MG63 (cell line): Measurements from ENCODE around the gene C6orf89. TPM values are rescaled to one million over a fixed set of nuclear protein-coding genes. Genes with fewer than 3 reads are reported as not detected.
"Not testable (repeated sequence)": the region's sequence is repeated elsewhere in the genome, so short reads cannot be mapped to it uniquely, and the experiment has no call there.

ENCODE experiments used
- DNase-seq: peaks from one replicate; pipeline ENCODE4 v3.0.0-alpha.2; 2020
- H3K27me3 ChIP-seq: fragments of 250-450 bp; sonication (Bioruptor Pico); 2 replicates; pipeline ENCODE4 v1.5.1; 2020; ENCODE audit warnings: mild to moderate bottlenecking, moderate library complexity
- H3K36me3 ChIP-seq: fragments of 250-450 bp; sonication (Bioruptor Pico); 2 replicates; pipeline ENCODE4 v1.5.1; 2020; ENCODE audit warnings: mild to moderate bottlenecking, moderate library complexity
- H3K4me3 ChIP-seq: fragments of 250-450 bp; sonication (Bioruptor Pico); 2 replicates; pipeline ENCODE4 v1.5.1; 2020; ENCODE audit warnings: mild to moderate bottlenecking, moderate library complexity
- H3K9me3 ChIP-seq: fragments of 250-450 bp; sonication (Bioruptor Pico); 2 replicates; pipeline ENCODE4 v1.5.1; 2020; ENCODE audit warnings: mild to moderate bottlenecking, moderate library complexity
- total RNA-seq: library from RNA; depleted of rRNA; stranded (reverse); fragments of >200 nt; shearing (Covaris generic); gene quantifications from 2 replicates; pipeline ENCODE4 v1.2.3, GENCODE V29; 2014; ENCODE audit warnings: low replicate concordance

C6orf89 gene
- total RNA-seq, 1 experiment from 2014 or later = 32.0 TPM

DNA sequence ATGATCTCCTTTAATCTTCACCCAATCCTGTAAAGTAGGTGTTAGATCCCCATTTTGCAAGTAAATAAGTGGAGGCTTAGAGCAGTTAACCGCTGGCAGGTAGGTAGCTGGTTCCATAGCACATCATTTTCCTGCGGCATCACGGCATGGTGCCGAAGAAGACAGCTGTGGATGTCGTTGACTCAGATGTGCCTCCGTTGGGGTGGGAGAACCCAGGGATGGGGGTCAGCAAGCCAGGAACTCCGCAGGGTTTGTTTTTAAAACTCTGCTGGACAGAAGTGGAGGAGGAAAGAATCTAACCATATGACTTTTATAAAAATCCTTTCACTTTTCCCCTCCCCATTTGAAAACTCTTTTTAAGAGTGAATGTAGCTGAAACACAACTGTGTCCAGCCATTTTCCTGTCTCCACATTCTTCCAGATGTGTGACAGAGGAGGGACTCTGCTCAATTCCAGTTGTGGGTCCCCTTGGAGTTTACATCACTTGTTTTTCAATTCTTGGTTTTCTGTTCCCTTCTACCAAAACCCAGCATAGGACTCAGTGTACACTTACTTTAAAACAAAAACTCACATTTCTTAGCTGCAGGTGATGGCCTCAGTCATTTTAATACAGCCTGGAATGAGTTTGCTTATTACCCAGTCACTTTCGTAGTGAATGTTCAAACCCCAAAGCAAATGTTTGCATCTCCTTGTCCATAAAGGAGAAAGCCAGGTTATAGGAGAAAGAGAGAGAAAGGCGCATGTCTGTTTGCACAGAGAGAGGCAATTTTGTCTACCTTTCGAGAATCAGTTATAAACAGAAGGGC is 41.2 kb downstream of the C6orf89 start:
- Histone ChIP-seq H3K9me3 (no peaks in the 10 kb centered on the region), H3K27me3 (no peaks in the 10 kb centered on the region), H3K4me3 (no peak overlapping the region), H3K36me3 (peaks cover 15% of the 10 kb centered on the region)
- no peak for DNase-seq

DNA sequence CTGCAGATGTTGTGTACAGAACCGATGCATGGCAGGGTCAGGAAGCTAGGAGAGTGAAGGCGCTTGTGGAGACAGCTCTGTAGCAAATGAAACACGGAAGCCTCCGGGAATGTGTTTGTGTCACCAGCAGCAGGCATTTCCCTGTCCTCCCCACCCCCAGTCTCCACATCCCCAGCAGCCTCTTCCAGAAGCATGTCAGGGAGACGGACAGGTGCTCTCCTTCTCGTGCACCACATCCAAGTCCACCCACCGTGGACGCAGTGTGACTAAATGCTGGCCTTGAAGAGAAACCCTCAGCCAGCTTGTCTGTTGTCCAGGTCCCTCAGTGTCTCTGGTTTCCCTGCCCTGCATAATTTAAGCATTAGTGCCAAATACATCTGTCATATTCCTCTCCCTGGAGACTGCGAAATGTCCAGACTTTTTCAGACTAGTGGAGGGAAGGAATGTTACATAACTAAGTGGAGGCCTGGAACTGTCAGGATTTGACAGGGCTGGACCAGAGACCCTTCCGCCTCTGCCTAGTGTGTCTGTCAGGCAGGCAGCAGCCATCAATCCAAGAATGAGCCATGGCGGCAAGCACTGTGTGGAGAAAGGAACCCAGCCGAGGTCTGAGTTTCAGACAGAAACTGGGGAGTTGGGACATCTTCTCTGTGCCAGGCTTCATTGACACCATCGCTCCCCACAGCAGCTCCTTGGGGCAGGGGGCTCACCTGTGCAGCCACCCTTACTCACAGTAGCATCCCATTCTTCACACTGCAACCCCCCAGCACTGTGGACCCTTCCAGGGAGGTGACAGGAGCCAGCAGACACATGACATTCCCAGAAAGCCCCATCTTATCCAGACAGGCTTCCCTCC is 42.2 kb downstream of the C6orf89 start:
- H3K4me3 ChIP-seq = no peak overlapping the region
- H3K36me3 ChIP-seq = peaks cover 19% of the 10 kb centered on the region
- no peak for DNase-seq
- no peaks in the 10 kb centered on the region for H3K27me3 ChIP-seq
- H3K9me3 ChIP-seq = no peaks in the 10 kb centered on the region

DNA sequence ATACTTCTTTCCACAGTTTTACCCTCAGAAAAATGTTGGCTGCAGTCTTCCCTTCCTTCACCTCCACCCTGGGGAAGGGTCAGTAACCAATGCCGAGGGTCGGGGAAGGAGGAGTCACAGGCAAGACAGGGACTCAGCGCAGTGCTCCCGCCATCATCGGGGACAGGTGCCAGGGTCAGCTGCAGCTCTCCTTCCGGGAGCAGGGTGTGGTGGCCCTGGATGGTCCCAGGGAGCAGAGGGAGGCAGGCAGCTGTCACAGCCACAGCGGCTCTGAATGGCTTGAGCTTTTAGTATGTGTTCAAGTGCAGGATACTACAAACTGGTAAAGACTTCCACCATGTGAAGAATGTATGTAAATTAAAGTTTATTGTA is 42.8 kb downstream of the C6orf89 start:
- no peak overlapping the region for H3K4me3 ChIP-seq

DNA sequence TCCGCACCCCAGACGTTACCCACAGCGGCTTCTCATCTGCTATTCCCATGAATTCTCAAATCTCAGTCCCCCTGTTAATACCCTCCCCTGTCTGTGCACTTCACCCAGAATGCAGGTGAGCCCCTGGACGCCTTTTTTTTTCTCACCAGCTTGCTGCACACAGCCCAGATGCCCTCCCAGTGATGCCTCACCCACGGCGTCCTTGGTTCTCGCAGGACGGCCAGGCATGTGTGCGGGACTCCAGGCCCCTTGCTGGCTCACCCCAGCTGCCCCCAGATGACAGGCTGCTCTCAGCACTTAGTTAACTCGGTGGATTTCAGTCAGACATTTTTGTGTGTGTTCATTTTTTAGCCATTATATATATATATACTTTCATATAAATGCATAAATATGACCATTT is 43.4 kb downstream of the C6orf89 start:
- DNase-seq = no peak
- Histone ChIP-seq H3K27me3 (no peaks in the 10 kb centered on the region), H3K4me3 (no peak overlapping the region), H3K36me3 (peaks cover 15% of the 10 kb centered on the region), H3K9me3 (no peaks in the 10 kb centered on the region)

More for the DNA sequence above, 42.8 kb downstream of the C6orf89 start:
- Histone ChIP-seq H3K27me3 (no peaks in the 10 kb centered on the region), H3K9me3 (no peaks in the 10 kb centered on the region), H3K36me3 (peaks cover 15% of the 10 kb centered on the region)
- DNase-seq = no peak

DNA sequence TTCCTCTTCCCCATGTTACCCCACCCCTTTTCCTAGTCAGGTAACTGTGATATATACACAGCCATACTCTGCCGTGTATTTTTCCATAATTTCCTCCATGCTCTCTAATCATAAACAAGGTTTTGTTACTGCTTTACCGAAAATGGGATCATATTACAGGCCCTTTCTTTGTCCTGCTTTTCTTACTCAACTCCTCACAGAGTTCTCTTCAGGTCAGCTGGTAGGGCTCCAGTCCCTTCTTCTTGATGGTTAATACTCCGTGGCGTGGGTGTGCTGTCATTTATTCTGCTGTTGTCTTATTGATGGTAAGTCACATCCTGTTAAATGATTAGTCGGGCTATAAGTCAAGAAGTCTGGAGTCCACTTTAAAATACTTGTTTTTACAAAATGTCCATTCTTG is 43.9 kb downstream of the C6orf89 start:
- Histone ChIP-seq H3K9me3 (no peaks in the 10 kb centered on the region), H3K27me3 (no peaks in the 10 kb centered on the region), H3K36me3 (peaks cover 13% of the 10 kb centered on the region), H3K4me3 (no peak overlapping the region)
- peak; percentile 12 for DNase-seq

DNA sequence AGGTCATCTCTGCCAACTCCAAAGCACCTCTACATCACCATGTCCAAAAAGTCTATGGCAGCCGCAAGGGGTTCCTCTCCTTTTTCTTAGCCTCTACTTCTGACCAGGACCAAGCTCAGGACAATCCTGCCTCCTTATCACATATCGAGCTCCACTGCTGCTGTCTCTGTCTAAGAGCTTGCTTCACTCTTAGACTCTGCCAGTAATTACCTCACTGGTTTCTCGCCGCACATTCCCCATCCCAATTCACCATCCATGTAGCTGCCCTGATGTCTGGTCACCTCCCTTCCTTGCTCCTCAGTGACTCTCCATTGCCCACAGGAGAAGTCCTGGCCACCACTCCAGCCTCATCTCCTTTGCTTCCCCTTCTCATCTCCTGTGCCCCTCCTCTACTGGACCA is 44.7 kb downstream of the C6orf89 start:
- Histone ChIP-seq H3K36me3 (peaks cover 4% of the 10 kb centered on the region; the same call in 1 of the 2 replicates), H3K9me3 (no peaks in the 10 kb centered on the region), H3K27me3 (no peaks in the 10 kb centered on the region), H3K4me3 (no peak overlapping the region)
- no peak for DNase-seq

DNA sequence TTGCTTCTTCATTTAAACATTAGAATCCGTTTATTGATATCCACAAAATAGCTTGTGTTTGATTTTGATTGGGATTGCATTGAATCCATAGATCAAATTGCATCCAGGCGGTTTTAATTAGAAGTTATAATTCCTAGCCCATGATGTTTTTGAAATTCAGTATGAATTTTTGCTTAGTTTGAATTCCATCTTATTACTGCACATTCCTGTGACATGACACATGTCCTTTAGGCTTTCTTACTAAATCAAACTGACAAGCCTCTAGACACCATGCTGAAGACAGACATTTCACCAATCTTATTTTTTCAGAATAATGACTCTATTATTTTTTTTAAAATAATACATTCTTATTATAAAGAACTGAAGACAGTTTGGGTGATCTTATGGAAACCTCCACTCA is 47.4 kb downstream of the C6orf89 start:
- Histone ChIP-seq H3K36me3 (peaks cover 4% of the 10 kb centered on the region; the same call in 1 of the 2 replicates), H3K27me3 (no peaks in the 10 kb centered on the region), H3K9me3 (no peaks in the 10 kb centered on the region), H3K4me3 (no peak overlapping the region)
- no peak for DNase-seq

DNA sequence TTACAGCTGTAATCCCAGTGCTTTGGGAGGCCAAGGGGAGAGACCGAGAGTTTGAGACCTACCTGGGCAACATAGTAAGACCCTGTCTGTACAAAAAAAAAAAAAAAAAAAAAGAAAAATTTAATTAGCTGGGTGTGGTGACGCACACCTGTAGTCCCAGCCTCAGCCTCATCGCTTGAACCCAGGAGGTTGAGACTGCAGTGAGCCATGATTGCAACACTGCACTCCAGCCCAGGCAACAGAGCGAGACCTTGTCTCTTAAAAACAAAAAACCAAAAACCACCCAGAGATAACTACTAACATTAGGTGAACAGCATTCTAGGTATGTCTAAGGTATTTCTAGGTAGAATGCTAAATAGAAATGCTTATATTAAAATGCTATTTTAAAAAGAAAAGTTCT is 47.8 kb downstream of the C6orf89 start:
- H3K36me3 ChIP-seq = peaks cover 4% of the 10 kb centered on the region; the same call in 1 of the 2 replicates
- H3K9me3 ChIP-seq = no peaks in the 10 kb centered on the region
- H3K27me3 ChIP-seq = no peaks in the 10 kb centered on the region
- DNase-seq = no peak
- H3K4me3 ChIP-seq = no peak overlapping the region

DNA sequence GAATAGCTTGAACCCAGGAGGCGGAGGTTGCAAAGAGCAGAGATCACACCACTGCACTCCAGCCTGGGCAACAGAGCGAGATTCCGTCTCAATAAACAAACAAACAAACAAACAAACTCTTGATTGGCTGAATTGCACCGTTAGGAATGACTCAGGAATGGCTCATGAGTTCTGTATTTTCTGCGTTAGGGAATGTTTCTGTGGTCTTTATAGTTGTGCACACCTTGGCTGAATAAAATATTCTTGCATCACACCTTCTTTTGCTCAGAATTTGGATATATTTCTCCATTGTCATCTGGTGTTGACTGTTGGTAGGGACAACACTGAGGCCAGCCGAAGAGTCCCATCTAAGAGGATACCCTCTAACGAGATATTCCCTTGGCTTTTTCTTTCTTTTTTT is 49.1 kb downstream of the C6orf89 start:
- H3K4me3 ChIP-seq = no peak overlapping the region
- no peak for DNase-seq
- no peaks in the 10 kb centered on the region for H3K9me3 ChIP-seq
- peaks cover 4% of the 10 kb centered on the region; the same call in 1 of the 2 replicates for H3K36me3 ChIP-seq
- H3K27me3 ChIP-seq = no peaks in the 10 kb centered on the region

DNA sequence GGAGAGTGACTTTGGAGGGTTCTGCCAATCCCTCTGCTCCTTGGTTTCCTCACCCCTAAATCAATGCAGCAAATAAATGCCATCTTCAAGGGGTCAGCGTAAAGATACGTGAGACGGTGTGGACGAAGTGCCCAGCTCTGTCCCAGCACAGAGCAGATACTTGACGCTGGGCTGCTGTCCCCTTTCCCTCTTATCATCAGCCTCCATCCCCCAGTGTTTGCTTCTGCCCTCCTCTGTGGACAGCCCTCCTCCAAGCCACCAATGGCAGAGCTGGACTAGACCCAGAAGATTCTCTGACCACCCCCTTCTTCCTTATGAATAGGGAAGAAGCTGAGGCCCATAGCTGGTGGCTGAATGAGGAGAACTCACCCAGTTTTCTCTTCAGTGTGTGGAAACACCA is 51.1 kb downstream of the C6orf89 start:
- Histone ChIP-seq H3K36me3 (peaks cover 4% of the 10 kb centered on the region; the same call in 1 of the 2 replicates), H3K27me3 (no peaks in the 10 kb centered on the region), H3K4me3 (no peak overlapping the region), H3K9me3 (no peaks in the 10 kb centered on the region)
- no peak for DNase-seq

DNA sequence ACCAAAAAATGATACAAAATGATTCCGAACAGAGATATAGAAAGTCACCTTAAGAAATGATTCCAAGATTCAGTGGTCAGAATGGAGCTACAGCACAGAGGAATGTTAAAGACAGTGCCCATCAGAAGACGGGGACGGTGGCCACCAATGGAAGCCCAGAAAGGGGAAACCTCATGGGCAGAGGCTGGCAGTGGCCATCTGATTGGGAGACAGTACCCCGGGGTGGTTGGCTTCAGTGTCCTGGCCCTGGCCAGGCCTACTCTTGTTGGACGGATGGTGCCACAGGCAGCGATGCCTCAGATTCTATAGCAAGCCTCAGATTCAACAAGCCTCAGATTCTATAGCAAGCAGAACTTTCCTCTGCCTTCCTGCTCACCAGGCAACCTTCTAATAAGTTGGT is 52.1 kb downstream of the C6orf89 start:
- Histone ChIP-seq H3K4me3 (no peak overlapping the region), H3K9me3 (no peaks in the 10 kb centered on the region), H3K36me3 (no peaks in the 10 kb centered on the region), H3K27me3 (no peaks in the 10 kb centered on the region)
- no peak for DNase-seq

DNA sequence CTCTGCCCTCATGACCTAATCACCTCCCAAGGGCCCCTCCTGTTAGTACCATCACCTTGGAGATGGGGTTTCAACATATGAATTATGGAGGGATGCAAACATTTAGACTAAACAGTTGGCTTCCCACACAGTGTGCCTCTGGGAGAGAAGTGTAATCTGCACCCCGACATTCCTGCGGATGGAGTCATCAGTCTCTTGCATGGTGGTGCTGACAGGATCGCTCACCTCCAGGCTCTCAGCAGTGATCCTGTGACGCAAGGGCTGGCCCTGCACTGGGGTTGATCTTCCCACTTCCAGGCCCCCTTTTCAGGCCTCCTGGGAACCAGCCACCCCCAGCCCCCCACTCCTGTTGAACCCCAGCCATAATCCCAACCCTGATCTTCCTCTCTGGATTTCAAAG is 52.8 kb downstream of the C6orf89 start:
- no peaks in the 10 kb centered on the region for H3K9me3 ChIP-seq
- no peaks in the 10 kb centered on the region for H3K36me3 ChIP-seq
- no peak overlapping the region for H3K4me3 ChIP-seq
- DNase-seq = no peak
- no peaks in the 10 kb centered on the region for H3K27me3 ChIP-seq

DNA sequence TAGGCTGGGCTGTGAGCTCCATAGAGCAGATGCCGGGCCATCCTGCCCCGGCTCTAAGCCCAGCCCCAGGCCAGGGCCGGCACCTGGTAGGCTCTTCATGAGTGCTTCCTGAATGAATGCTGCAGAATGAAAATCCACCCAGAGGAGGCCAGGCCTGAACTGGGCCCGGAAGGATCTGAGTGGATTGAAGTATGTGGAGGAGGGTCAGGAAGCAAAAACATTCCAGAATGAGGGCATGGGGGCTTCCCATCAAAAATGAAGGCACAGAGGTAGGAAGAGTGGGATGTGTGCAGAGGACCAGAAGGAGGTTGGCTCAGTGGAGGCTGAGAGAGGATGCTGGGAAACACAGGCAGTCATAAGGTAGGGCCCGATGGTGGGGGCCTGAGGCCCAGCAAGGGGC is 53.3 kb downstream of the C6orf89 start:
- not testable (repeated sequence) for H3K36me3 ChIP-seq, H3K9me3 ChIP-seq, H3K4me3 ChIP-seq, H3K27me3 ChIP-seq, DNase-seq

DNA sequence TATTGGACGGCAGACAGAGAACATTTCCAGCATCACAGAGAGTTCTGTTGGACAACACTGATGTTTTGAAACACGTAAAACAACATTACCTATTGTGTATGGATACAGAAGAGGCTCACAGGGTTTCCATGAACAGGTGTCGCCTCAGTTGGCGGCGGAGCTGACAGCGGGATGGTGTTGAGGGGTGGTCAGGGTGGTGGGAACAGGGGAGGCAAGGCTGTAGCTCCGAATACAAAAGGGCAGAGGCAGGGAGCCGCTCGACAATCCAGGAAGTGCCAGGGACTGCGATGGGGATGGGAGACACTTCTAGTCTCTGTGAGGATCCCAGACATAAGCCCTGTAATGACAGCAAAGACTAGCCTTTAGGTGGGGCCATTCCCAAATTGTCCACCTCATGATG is 54.3 kb downstream of the C6orf89 start:
- no peak for DNase-seq
- no peak overlapping the region for H3K4me3 ChIP-seq

DNA sequence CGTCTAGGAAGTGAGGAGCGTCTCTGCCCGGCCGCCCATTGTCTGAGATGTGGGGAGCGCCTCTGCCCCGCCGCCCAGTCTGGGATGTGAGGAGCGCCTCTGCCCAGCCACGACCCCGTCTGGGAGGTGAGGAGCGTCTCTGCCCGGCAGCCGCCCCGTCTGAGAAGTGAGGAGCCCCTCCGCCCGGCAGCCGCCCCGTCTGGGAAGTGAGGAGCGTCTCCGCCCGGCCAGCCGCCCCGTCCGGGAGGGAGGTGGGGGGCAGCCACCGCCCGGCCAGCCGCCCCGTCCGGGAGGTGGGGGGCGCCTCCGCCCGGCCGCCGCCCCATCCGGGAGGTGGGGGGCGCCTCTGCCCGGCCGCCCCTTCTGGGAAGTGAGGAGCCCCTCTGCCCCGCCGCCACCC is 55.8 kb downstream of the C6orf89 start:
- H3K27me3 ChIP-seq, H3K36me3 ChIP-seq, H3K9me3 ChIP-seq, H3K4me3 ChIP-seq, DNase-seq: not testable (repeated sequence)

More for the DNA sequence above, 54.3 kb downstream of the C6orf89 start:
- H3K9me3 ChIP-seq = no peaks in the 10 kb centered on the region
- no peaks in the 10 kb centered on the region for H3K27me3 ChIP-seq
- no peaks in the 10 kb centered on the region for H3K36me3 ChIP-seq

DNA sequence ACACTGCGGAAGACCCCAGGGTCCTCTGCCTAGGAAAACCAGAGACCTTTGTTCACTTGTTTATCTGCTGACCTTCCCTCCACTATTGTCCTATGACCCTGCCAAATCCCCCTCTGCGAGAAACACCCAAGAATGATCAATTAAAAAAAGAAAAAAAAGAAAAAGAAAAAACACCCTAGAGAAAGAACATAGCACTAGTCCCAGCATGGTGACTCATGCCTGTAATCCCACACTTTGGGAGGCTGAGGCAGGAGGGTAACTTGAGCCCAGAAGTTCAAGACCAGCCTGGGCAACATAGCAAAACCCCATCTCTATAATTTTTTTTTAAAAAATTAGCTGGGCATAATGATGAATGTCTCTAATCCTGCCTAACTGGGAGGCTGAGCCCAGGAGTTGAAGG is 56.6 kb downstream of the C6orf89 start:
- not testable (repeated sequence) for DNase-seq, H3K9me3 ChIP-seq, H3K27me3 ChIP-seq, H3K4me3 ChIP-seq, H3K36me3 ChIP-seq

DNA sequence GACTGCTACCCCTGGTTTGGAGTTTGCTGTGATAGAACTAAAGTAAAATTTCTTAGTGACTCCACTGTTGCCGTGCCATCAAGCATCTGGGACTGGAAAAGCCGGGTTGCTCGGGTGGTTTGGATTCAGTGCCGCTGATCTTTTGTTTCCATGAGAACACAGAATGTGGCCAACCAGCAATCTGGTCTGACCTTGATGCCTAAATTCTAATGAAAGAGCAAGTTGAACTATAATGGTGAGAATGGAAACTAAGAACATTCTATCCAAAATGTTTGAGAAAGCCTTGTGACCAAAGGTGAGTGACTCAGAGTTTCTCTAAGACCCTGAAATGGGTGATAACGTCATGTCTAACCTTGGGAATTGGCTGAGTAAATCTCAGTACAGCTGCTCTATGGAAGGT is 58.9 kb downstream of the C6orf89 start:
- no peak for DNase-seq
- Histone ChIP-seq H3K27me3 (no peaks in the 10 kb centered on the region), H3K9me3 (no peaks in the 10 kb centered on the region), H3K36me3 (no peaks in the 10 kb centered on the region), H3K4me3 (no peak overlapping the region)

DNA sequence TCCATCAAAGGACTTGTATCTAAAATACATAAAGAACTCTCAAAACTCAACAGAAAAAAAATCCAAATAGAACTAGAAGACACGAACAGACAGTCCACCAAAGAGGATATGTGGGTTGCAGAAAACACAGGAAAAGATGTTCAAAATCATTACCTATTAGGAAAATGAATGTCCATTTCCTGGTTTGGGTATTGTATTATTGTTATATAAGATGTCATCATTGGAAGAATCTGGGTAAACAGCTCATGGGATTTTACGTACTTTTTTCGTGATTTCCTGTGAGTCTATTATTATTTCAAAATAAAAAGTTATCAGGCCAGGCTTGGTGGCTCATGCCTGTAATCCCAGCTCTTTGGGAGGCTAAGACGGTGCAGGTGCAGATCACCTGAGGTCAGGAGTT is 59.5 kb downstream of the C6orf89 start:
- Histone ChIP-seq H3K36me3 (no peaks in the 10 kb centered on the region), H3K27me3 (no peaks in the 10 kb centered on the region), H3K4me3 (no peak overlapping the region), H3K9me3 (no peaks in the 10 kb centered on the region)
- DNase-seq = no peak
